HG03135 (cell line): ENCODE measurements around the gene TPRG1L.
A peak's percentile ranks its signal among the peaks of the same experiment; 100 is the strongest.
"Not testable (repeated sequence)": the region's sequence is repeated elsewhere in the genome, so short reads cannot be mapped to it uniquely, and the experiment has no call there.

ENCODE experiments used
- ATAC-seq: cut with Tn5 transposase; IDR thresholded peaks from one replicate; pipeline ENCODE4 v1.9.1; 2021; ENCODE audit warnings: mild to moderate bottlenecking, moderate library complexity; ENCODE audit not compliant: unreplicated experiment

Gene TPRG1L

GRCh38 chr1:3624200-3625136 lies at the start of gene TPRG1L:
Gene TPRG1L, plus strand, starts transcription at chr1:3625015. Its CDS starts 58 bp downstream, at chr1:3625073.
- peak; percentile 92 for ATAC-seq

- not testable (repeated sequence) for ATAC-seq
Observed at GRCh38 chr1:3575515-3575914, 49.3 kb upstream of the TPRG1L start.

- ATAC-seq: no peak
Observed at GRCh38 chr1:3575993-3576392, 48.8 kb upstream of the TPRG1L start.

DNA sequence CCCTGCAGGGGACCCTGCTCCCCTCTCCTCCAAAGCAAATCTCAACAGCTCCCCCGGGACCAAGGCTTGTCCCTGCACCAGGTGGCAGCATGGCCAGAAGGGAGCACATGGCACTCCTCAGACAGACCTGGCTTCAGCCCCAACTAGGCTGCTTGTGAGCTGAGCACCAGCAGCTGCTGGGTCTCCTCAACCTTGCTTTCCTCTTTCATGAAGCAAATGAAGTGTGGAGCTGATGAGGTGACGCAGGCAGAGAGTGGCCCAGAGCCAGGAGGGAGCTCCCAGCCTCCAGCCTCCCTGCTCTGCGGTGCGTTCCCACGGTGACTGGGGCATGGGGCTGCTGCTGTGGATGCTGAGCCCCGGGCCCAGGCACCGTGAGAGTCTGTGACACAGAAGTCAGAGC lies 47.5 kb upstream of the TPRG1L start:
- ATAC-seq: no peak

GRCh38 chr1:3577711-3578432 lies 46.9 kb upstream of the TPRG1L start:
- ATAC-seq: no peak

DNA sequence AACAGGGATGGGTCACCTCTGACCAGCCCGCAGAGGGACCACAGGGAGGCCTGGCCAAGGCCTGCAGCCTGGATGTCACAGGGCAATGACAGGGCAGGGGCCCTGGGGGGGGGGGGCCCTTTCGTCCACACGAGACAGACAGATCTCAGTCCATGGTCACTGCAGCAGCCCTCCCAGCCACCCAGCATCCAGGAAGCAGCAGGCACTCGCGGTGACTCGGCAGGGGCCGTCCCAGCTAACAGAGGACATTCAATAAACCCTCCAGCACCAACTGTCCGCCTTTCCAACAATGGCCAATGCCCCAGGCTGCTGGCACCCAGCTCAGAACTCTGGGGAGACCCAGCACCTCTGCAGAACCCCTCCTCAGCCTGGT lies 46.4 kb upstream of the TPRG1L start:
- ATAC-seq: no peak

- no peak for ATAC-seq
Observed at GRCh38 chr1:3578906-3579305, 45.9 kb upstream of the TPRG1L start.

GRCh38 chr1:3579626-3580025 lies 45.2 kb upstream of the TPRG1L start:
- ATAC-seq: no peak

DNA sequence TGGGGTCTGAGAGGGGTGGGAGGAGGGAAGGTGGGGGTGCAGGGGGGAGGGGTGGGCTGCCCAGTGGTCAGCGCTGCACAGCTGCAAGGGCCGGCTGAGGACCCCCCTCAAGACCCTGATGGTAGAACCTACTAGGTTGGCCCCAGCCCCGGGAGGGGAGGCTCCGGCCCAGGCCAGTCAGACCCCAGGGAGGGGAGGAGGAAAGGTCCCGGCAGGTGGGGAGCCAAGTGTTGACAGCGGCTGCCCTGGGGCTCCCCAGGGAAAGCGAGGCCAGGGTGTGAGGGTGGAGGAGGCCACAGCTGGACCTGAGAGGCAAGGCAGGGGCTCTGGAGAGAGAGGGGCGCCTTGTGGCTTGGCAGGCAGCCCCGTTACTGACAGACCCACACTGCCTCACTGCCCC lies 44.6 kb upstream of the TPRG1L start:
- ATAC-seq: no peak

GRCh38 chr1:3581296-3582036 lies 43.3 kb upstream of the TPRG1L start:
- no peak for ATAC-seq

DNA sequence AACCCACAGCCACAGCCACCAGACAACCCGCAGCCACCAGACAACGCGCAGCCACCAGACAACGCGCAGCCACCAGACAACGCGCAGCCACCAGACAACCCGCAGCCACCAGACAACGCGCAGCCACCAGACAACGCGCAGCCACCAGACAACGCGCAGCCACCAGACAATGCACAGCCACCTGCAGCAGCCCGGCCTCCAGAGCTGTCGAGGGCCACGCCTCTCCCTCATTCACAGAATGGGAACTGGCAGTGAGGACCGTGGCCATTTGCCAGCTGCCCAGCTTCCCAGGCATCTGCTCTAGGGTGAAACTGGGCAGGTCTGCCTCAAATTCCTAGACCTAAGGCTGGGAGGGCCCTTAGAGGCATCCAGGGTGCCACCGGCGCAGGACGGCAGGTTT lies 41.1 kb upstream of the TPRG1L start:
- not testable (repeated sequence) for ATAC-seq

- no peak for ATAC-seq
Observed at GRCh38 chr1:3584915-3585314, 39.9 kb upstream of the TPRG1L start.

- not testable (repeated sequence) for ATAC-seq
Observed at GRCh38 chr1:3585353-3585868, 39.4 kb upstream of the TPRG1L start.

GRCh38 chr1:3585940-3586568 lies 38.8 kb upstream of the TPRG1L start:
- no peak for ATAC-seq

GRCh38 chr1:3586986-3587759 lies 37.6 kb upstream of the TPRG1L start:
- no peak for ATAC-seq

- no peak for ATAC-seq
Observed at GRCh38 chr1:3588395-3588794, 36.4 kb upstream of the TPRG1L start.

- no peak for ATAC-seq
Observed at GRCh38 chr1:3590139-3590763, 34.6 kb upstream of the TPRG1L start.

- no peak for ATAC-seq
Observed at GRCh38 chr1:3590951-3591865, 33.6 kb upstream of the TPRG1L start.
